Panc1 (cell line): ENCODE measurements around the gene TM4SF20. TPM values are rescaled to one million over a fixed set of nuclear protein-coding genes. Genes with fewer than 3 reads are reported as not detected.

Experiments used
- total RNA-seq: library from RNA; stranded (reverse); gene quantifications from one replicate; pipeline ENCODE4 v1.2.1, GENCODE V29; 2021; ENCODE audit not compliant: unreplicated experiment

Gene TM4SF20
- total RNA-seq, 1 experiment from 2014 or later: not detected

Other genes starting within 250 kb of the TM4SF20 start
- gene COL4A4, start 215.1 kb downstream of the TM4SF20 start, total RNA-seq: 0.13 TPM
- 0.18 TPM for gene COL4A3, start 214.7 kb downstream of the TM4SF20 start, total RNA-seq
- gene MFF, start 54.1 kb downstream of the TM4SF20 start, total RNA-seq: 60.6 TPM
- not detected for gene SCYGR1, start 8.6 kb upstream of the TM4SF20 start, total RNA-seq
- 98.5 TPM for gene AGFG1, start 92.8 kb upstream of the TM4SF20 start, total RNA-seq
- gene SCYGR2, start 219.6 kb upstream of the TM4SF20 start, total RNA-seq: not detected
- gene SCYGR3, start 235.5 kb upstream of the TM4SF20 start, total RNA-seq: not detected
- not detected for gene SCYGR4, start 238.2 kb upstream of the TM4SF20 start, total RNA-seq